A549 treated with dexamethasone at 1 μM for 4 hours (cell line): ENCODE data around the gene TXNDC12. TPM values are rescaled to one million over a fixed set of nuclear protein-coding genes. Genes with fewer than 3 reads are reported as not detected.

Experiments
- total RNA-seq: library from RNA; stranded (reverse); fragments of 200-300 nt; extraction: Qiagen RNA extraction; gene quantifications from 5 replicates; pipeline ENCODE4 v1.2.3, GENCODE V29; 2022

The TXNDC12 gene
- 32.3 to 43.7 TPM (median 35.7 TPM) in 5 replicates for total RNA-seq

GRCh38 chr1:52055066-52055865, at the start of gene TXNDC12:
Gene TXNDC12, minus strand, starts transcription at chr1:52055191. Its CDS starts 95 bp downstream, at chr1:52055096.

GRCh38 chr1:52056163-52056936, 1.4 kb upstream of the TXNDC12 start, which contains the start of gene BTF3L4:
Gene BTF3L4, plus strand, starts transcription at chr1:52056295. Its CDS starts 3,553 bp downstream, at chr1:52059848.

GRCh38 chr1:52033190-52034049, 21.6 kb downstream of the TXNDC12 start, which contains the start of gene KTI12:
Gene KTI12, minus strand, starts transcription at chr1:52033810. Its CDS starts 49 bp downstream, at chr1:52033761.

GRCh38 chr1:51990478-51990965, 64.5 kb downstream of the TXNDC12 start, which contains the start of gene RAB3B:
Gene RAB3B, minus strand, starts transcription at chr1:51990700. Its CDS starts 13,583 bp downstream, at chr1:51977117.

Other genes with a start within 250 kb of the TXNDC12 start
- 68.2 to 87.3 TPM (median 84.9 TPM) in 5 replicates for gene NRDC, start 176.5 kb downstream of the TXNDC12 start, total RNA-seq
- gene RAB3B, start 64.5 kb downstream of the TXNDC12 start, total RNA-seq = 5.4 to 8.9 TPM (median 7.4 TPM) in 5 replicates
- 14.8 to 16.3 TPM (median 16.2 TPM) in 5 replicates for gene KTI12, start 21.4 kb downstream of the TXNDC12 start, total RNA-seq
- 29.0 to 44.2 TPM (median 30.8 TPM) in 5 replicates for gene BTF3L4, start 1.1 kb upstream of the TXNDC12 start, total RNA-seq
- gene ZFYVE9, start 86.9 kb upstream of the TXNDC12 start, total RNA-seq = 7.9 to 10.0 TPM (median 8.6 TPM) in 5 replicates